ENCODE results near the gene PERM1.

The PERM1 gene

GRCh38 chr1:930633-931138 is 51.2 kb downstream of the PERM1 start:
- Histone ChIP-seq H2BK12ac (ENCODE audit: low read length) (no peak overlapping the region), H3K9ac (ENCODE audit: low read depth, low read length, poor library complexity) (no peak overlapping the region), H3K14ac (ENCODE audit: low read length) (no peak overlapping the region), H4K91ac (ENCODE audit: low read depth, low read length, poor library complexity) (no peak overlapping the region), H2BK120ac (ENCODE audit: low read depth, low read length) (no peak overlapping the region), H2BK15ac (ENCODE audit: low read length) (no peak overlapping the region), H3K4ac (ENCODE audit: low read length) (no peak overlapping the region), H2AK5ac (ENCODE audit: low read depth, low read length) (peak overlapping the region; percentile 30), H2BK5ac (ENCODE audit: low read length) (peak overlapping the region; percentile 24), H3K27me3 (ENCODE audit: control insufficient read depth in 3 of 3, insufficient read depth in 3 of 3, low read depth in 1 of 3, low read length in 3 of 3) (peaks cover 41 to 90% (median 89%) of the 10 kb centered on the region in 3 experiments), H3K4me3 (ENCODE audit: low read length in 2 of 2) (no peak overlapping the region), H3K9me3 (replicated peaks in 1 of 2; ENCODE audit: control insufficient read depth in 2 of 2, insufficient read depth in 1 of 2, low read depth in 1 of 2, low read length in 2 of 2) (peaks cover 0 to 6% of the 10 kb centered on the region in 2 donors), H3K27ac (replicated peaks; ENCODE audit: low read length) (no peak overlapping the region), H3K79me1 (ENCODE audit: low read depth, low read length) (no peaks in the 10 kb centered on the region), H3K23ac (ENCODE audit: low read depth, low read length, poor library complexity) (peak overlapping the region; percentile 5), H4K8ac (ENCODE audit: low read depth, low read length) (no peak overlapping the region), H3K18ac (ENCODE audit: low read length) (peak overlapping the region; percentile 39), H2AFZ (ENCODE audit: low read length) (no peak overlapping the region), H3K4me1 (ENCODE audit: control insufficient read depth in 2 of 2, insufficient read depth in 1 of 2, low read depth in 1 of 2, low read length in 2 of 2) (peaks cover 6 to 12% of the 10 kb centered on the region in 2 donors), H3K36me3 (replicated peaks in 1 of 2; ENCODE audit: control insufficient read depth in 2 of 2, insufficient read depth in 2 of 2, low read length in 2 of 2) (no peaks in the 10 kb centered on the region), H3K4me2 (ENCODE audit: insufficient read depth, low read length, poor library complexity, severe bottlenecking) (no peak overlapping the region)
- DNase-seq (ENCODE audit: low spot score), result no peak
- no CpG with 5 or more reads among the region's 18 CpGs for WGBS, 2 donors (ENCODE audit: extremely low coverage in 2 of 2, insufficient read length in 2 of 2, insufficient replicate concordance in 1 of 2)

- no peak overlapping the region for H3K27ac ChIP-seq (replicated peaks; ENCODE audit: low read length)
- H3K14ac ChIP-seq (ENCODE audit: low read length), result peak overlapping the region; percentile 21
- H3K18ac ChIP-seq (ENCODE audit: low read length), result peak overlapping the region; percentile 17
- no peak overlapping the region for H3K4me3 ChIP-seq (ENCODE audit: low read length in 2 of 2)
- no peak overlapping the region for H2BK120ac ChIP-seq (ENCODE audit: low read depth, low read length)
- no peak overlapping the region for H2AFZ ChIP-seq (ENCODE audit: low read length)
- peaks cover 2 to 9% of the 10 kb centered on the region in 2 donors for H3K4me1 ChIP-seq (ENCODE audit: control insufficient read depth in 2 of 2, insufficient read depth in 1 of 2, low read depth in 1 of 2, low read length in 2 of 2)
- H2BK5ac ChIP-seq (ENCODE audit: low read length), result no peak overlapping the region
- no CpG with 5 or more reads among the region's 40 CpGs for WGBS, 2 donors (ENCODE audit: extremely low coverage in 2 of 2, insufficient read length in 2 of 2, insufficient replicate concordance in 1 of 2)
- no peak overlapping the region for H4K8ac ChIP-seq (ENCODE audit: low read depth, low read length)
- peaks cover 40 to 90% (median 89%) of the 10 kb centered on the region in 3 experiments for H3K27me3 ChIP-seq (ENCODE audit: control insufficient read depth in 3 of 3, insufficient read depth in 3 of 3, low read depth in 1 of 3, low read length in 3 of 3)
- H3K23ac ChIP-seq (ENCODE audit: low read depth, low read length, poor library complexity), result peak overlapping the region; percentile 73
- H3K4me2 ChIP-seq (ENCODE audit: insufficient read depth, low read length, poor library complexity, severe bottlenecking), result no peak overlapping the region
- peak overlapping the region; percentile 73 for H2BK12ac ChIP-seq (ENCODE audit: low read length)
- peak overlapping the region; percentile 42 for H2AK5ac ChIP-seq (ENCODE audit: low read depth, low read length)
- no peak overlapping the region for H3K4ac ChIP-seq (ENCODE audit: low read length)
- peak overlapping the region; percentile 37 for H2BK15ac ChIP-seq (ENCODE audit: low read length)
- DNase-seq (ENCODE audit: low spot score), result no peak
- H3K9ac ChIP-seq (ENCODE audit: low read depth, low read length, poor library complexity), result peak overlapping the region; percentile 60
- peaks cover 0 to 2% of the 10 kb centered on the region in 2 donors for H3K9me3 ChIP-seq (replicated peaks in 1 of 2; ENCODE audit: control insufficient read depth in 2 of 2, insufficient read depth in 1 of 2, low read depth in 1 of 2, low read length in 2 of 2)
- H3K36me3 ChIP-seq (replicated peaks in 1 of 2; ENCODE audit: control insufficient read depth in 2 of 2, insufficient read depth in 2 of 2, low read length in 2 of 2), result no peaks in the 10 kb centered on the region
- H4K91ac ChIP-seq (ENCODE audit: low read depth, low read length, poor library complexity), result no peak overlapping the region
- no peaks in the 10 kb centered on the region for H3K79me1 ChIP-seq (ENCODE audit: low read depth, low read length)
Measured at GRCh38 chr1:929712-930632, 51.9 kb downstream of the PERM1 start.

GRCh38 chr1:928825-929661 is 52.9 kb downstream of the PERM1 start:
- no peak overlapping the region for H2AK5ac ChIP-seq (ENCODE audit: low read depth, low read length)

More at GRCh38 chr1:928825-929661, 52.9 kb downstream of the PERM1 start:
- Histone ChIP-seq H3K27me3 (ENCODE audit: control insufficient read depth in 3 of 3, insufficient read depth in 3 of 3, low read depth in 1 of 3, low read length in 3 of 3) (peaks cover 47 to 96% (median 96%) of the 10 kb centered on the region in 3 experiments), H3K36me3 (replicated peaks in 1 of 2; ENCODE audit: control insufficient read depth in 2 of 2, insufficient read depth in 2 of 2, low read length in 2 of 2) (no peaks in the 10 kb centered on the region), H4K8ac (ENCODE audit: low read depth, low read length) (no peak overlapping the region), H2AFZ (ENCODE audit: low read length) (no peak overlapping the region), H3K18ac (ENCODE audit: low read length) (peak overlapping the region; percentile 17), H4K91ac (ENCODE audit: low read depth, low read length, poor library complexity) (no peak overlapping the region), H3K27ac (replicated peaks; ENCODE audit: low read length) (no peak overlapping the region), H2BK5ac (ENCODE audit: low read length) (no peak overlapping the region), H3K9ac (ENCODE audit: low read depth, low read length, poor library complexity) (no peak overlapping the region), H2BK15ac (ENCODE audit: low read length) (no peak overlapping the region), H3K4me3 (ENCODE audit: low read length in 2 of 2) (no peak overlapping the region), H3K4me2 (ENCODE audit: insufficient read depth, low read length, poor library complexity, severe bottlenecking) (no peak overlapping the region), H3K4me1 (ENCODE audit: control insufficient read depth in 2 of 2, insufficient read depth in 1 of 2, low read depth in 1 of 2, low read length in 2 of 2) (peaks cover 2 to 14% of the 10 kb centered on the region in 2 donors), H2BK120ac (ENCODE audit: low read depth, low read length) (no peak overlapping the region), H3K9me3 (replicated peaks in 1 of 2; ENCODE audit: control insufficient read depth in 2 of 2, insufficient read depth in 1 of 2, low read depth in 1 of 2, low read length in 2 of 2) (peaks cover 0 to 2% of the 10 kb centered on the region in 2 donors), H3K23ac (ENCODE audit: low read depth, low read length, poor library complexity) (peak overlapping the region; percentile 73), H2BK12ac (ENCODE audit: low read length) (no peak overlapping the region), H3K79me1 (ENCODE audit: low read depth, low read length) (no peaks in the 10 kb centered on the region), H3K14ac (ENCODE audit: low read length) (peak overlapping the region; percentile 76), H3K4ac (ENCODE audit: low read length) (no peak overlapping the region)
- no peak for DNase-seq (ENCODE audit: low spot score)
- no CpG with 5 or more reads among the region's 40 CpGs for WGBS, 2 donors (ENCODE audit: extremely low coverage in 2 of 2, insufficient read length in 2 of 2, insufficient replicate concordance in 1 of 2)
